Measurements from ENCODE around the gene CTSA.
"Not testable (repeated sequence)": the region's sequence is repeated elsewhere in the genome, so short reads cannot be mapped to it uniquely, and the experiment has no call there.

The CTSA gene

GRCh38 chr20:45911486-45912343 is 20.6 kb downstream of the CTSA start, which contains the start of gene PLTP:
PLTP (minus strand) TSS chr20:45912155; CDS start chr20:45911452, 703 bp downstream.
- peak in 56 of 58 donors; percentile 7 to 85 (median 70) for DNase-seq

GRCh38 chr20:45912344-45912682 is 21.2 kb downstream of the CTSA start:
- no peak for DNase-seq

GRCh38 chr20:45913116-45913515 is 22.0 kb downstream of the CTSA start:
- no peak for DNase-seq

GRCh38 chr20:45917790-45918141 is 26.6 kb downstream of the CTSA start:
- DNase-seq = peak in 23 of 58 donors; percentile 5 to 58 (median 16)

- peak in 4 of 58 donors; percentile 9 to 45 (median 24) for DNase-seq
These were observed 27.1 kb downstream of the CTSA start for GRCh38 chr20:45918182-45918737.

GRCh38 chr20:45918779-45919537 is 27.8 kb downstream of the CTSA start:
- no peak for DNase-seq

- no peak for DNase-seq
These were observed 28.6 kb downstream of the CTSA start for GRCh38 chr20:45919542-45920399.

GRCh38 chr20:45920462-45921336 is 29.6 kb downstream of the CTSA start:
- no peak for DNase-seq

GRCh38 chr20:45921337-45922189 is 30.4 kb downstream of the CTSA start:
- DNase-seq = no peak

- peak in 6 of 58 donors; percentile 10 to 34 (median 14) for DNase-seq
These were observed 33.5 kb downstream of the CTSA start for GRCh38 chr20:45924391-45925261.

GRCh38 chr20:45925821-45926506 is 34.8 kb downstream of the CTSA start:
- DNase-seq = no peak

GRCh38 chr20:45926731-45927070 is 35.6 kb downstream of the CTSA start:
- DNase-seq = no peak

- no peak for DNase-seq
These were observed 36.1 kb downstream of the CTSA start for GRCh38 chr20:45927071-45927878.

GRCh38 chr20:45931680-45932079 is 40.5 kb downstream of the CTSA start:
- not testable (repeated sequence) for DNase-seq

- peak in 57 of 58 donors; percentile 17 to 88 (median 67) for DNase-seq
These were observed 42.3 kb downstream of the CTSA start for GRCh38 chr20:45933266-45934045.
